Amygdala (tissue), 56 donors: ENCODE data around the gene TRABD2B.

Source experiments
- DNase-seq, 56 donors: peaks; one replicate each; lab custom pipeline; 2025; lab: John Stamatoyannopoulos, UW

The TRABD2B gene

DNA sequence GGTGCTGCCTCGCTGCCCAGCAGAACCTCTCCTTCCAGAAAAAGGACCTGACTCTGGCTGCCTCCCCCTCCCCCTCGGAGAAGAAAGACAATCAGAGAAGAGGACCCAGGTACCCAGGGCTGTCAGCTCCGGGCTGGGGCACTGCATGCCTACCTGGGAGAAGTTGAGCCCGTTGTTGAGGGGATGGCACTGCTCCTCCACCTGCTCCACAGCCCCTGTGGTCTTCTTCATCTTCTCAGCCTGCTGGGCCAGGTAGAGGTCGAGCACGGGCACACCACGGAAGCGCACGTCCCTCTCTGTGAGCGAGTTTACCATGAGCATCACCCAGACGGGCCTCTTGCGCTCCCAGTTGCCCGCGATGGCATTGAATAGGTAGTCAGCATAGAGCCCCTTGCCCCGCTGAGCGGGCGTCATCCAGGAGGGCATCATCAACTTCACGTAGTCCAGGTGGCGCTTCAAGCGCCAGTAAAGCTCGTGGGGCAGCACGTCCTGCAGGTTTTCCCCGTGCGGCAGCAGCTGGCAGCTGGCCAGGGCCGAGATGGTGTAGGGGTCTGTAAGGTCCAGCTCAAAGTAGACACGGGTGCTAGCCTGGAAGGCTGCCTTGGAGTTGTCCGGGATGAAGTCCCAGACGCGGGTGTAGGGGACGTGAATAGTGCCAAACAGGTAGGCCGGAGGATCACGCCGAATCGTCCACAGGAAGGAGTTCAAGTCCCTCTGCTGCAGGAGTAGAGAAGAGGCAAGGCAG is 3.1 kb downstream of the TRABD2B start:
- no peak for DNase-seq

DNA sequence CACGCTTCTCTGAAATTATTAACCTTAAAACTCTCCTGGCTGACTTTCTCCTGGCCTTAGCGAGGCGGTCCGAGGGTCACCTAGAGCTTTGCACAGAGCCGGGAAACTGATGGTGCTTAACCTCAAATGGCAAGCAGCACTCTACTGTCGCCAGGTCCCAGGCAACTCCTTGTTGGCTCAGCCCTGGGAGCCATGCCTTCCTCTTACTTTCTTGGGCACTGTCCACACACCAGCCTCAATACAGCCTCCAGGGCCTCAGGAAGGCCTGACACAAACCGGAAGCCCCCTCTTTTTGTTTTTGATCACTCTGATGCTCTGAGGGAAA is 3.8 kb downstream of the TRABD2B start:
- no peak for DNase-seq

DNA sequence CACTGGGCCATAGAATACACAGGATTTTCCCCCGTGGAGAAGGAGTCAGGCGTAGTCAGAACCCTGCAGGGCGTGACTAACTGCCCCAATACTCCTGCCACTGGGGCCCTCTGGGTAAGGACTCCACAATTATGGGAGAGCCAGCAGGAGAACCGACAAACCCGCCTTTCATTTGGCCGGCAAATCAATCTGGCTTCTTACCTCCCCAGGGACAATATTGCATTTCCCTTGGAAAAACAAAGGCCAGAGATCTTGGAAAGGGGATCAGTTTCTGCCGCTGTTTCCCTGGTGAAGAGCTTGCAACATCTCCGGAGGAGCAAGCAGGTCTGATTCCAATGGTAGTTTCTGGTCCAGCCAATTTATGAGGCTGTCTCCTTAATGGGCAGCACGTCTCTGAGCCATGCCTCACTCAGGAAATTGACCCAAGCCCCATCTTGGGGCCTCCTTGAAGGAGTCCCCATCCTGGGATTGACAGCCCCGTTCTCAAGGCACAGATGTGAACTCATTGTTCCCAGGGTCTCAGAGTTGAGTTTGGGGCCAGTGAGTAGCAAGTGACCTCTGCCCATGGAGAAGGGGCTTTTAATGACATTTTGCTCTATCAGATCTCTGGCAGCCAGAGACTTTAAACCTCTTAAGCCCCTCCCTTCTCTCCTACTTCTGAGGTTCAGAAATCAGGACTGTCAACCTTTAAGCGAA is 4.3 kb downstream of the TRABD2B start:
- DNase-seq: no peak

DNA sequence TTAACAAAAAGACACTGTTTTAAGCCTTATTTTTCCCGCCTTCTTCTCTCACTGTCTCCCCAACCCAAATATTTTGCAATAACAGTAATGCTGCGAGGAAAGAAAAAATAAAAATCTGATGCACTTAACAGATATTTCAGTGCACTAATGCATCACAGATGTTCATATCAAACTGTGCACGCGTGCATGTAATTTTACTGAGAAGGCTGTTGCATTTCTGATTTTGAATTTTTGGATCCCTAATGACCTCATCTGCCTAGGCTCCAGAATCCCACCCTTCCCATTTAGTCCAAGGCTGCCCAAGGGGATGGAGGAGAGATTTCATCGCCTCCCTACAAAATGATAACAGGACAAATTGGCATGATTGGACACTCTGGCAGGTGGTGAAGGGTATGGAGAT is 5.5 kb downstream of the TRABD2B start:
- no peak for DNase-seq

DNA sequence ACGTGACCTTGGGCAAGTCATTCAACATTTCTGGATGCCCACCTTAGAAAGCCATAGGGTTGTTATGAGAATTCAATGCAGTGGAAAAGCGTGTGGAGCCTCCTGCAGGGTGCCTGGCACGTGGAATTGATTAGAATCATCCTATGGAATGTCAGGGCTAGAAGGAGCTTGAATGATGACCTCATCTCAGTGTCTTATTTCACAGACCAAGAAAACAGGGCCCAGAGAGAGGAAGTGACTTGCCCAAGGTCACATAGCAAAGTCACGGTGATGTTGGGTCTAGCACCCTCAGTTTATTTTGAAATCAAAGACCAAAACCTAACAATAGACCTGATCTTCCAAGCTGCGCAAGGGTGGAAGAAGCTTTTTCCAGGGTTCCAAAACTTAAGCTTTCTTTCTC is 6.0 kb downstream of the TRABD2B start:
- DNase-seq: no peak

DNA sequence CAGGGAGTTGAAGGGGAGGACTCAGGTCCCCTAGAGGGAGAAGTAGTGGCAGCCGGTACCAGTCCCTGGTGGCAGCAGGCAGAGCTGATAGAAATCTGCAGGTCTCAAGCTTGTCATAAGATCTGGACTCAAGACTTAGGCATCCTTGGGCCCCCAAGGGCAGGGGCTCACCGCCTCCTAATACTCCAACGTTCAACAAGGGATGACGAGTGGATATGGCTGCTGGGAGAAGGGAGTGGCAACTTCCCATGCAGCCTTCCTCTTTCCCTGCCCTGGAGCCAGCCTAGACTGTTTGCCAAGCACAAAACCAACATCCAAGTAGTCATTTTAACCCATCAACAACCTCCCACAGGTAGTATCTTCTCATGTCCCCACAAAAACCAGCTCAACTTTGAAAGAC is 6.9 kb downstream of the TRABD2B start:
- no peak for DNase-seq

DNA sequence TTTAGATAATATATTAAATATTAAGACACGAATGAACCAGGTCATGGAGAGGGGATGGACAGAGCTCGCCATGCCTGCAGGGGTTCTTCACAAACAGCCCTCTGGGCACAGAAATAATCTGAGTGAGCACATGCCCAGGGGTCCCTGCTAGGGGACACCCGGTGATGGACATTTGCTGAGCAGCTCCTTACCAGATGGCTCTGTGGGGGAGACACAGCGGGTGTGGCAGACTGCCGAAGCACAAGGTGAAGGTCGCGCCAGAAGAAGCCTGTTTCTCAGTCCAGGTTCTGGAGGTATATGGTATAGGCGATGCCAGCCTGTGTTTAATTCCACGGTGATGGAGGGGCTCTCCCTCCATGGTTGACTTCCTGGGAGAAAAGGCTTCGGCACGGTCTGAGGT is 9.6 kb downstream of the TRABD2B start:
- no peak for DNase-seq

DNA sequence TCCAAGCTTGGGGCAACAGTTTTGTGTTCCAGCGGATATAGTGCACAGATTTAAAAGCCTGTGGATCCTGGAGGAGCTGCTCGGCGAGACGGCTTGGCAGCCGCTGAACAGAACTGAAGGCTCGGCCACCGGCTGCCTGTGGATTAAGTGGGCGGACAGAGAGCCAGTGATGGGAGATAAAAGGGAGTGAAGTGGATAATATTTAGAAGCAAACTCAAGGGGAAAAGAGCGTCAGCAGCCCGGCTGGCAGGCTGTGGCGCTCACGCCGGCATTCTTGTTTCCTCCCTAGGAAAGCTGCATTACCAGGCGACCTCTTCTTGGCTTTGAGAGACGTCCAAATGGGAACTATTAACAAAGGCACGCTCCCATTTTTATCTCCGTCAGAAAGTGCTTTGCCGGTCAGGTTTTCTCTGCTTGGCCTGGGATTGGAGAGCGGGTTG is 10.4 kb downstream of the TRABD2B start:
- peak in 14 of 56 donors; percentile 1 to 37 (median 10) for DNase-seq

DNA sequence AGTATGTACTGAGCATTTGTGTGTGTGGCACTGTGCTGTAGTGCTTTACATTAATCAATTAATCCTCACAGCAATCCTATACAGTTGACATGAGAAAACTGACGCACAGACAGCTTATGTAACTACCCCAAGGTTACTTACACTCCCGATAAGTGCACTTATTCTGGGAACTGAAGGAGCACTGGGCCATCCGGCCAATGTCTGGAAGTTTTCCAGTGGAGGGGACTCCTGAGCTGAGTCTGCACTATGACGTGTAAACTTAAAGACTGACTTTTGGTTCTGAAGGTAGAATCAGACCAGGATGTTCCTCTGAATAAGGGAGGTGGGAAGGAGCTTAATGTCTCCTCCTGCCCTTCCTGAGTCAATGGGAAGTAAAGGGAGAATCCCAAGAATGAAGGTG is 12.2 kb downstream of the TRABD2B start:
- DNase-seq: no peak

DNA sequence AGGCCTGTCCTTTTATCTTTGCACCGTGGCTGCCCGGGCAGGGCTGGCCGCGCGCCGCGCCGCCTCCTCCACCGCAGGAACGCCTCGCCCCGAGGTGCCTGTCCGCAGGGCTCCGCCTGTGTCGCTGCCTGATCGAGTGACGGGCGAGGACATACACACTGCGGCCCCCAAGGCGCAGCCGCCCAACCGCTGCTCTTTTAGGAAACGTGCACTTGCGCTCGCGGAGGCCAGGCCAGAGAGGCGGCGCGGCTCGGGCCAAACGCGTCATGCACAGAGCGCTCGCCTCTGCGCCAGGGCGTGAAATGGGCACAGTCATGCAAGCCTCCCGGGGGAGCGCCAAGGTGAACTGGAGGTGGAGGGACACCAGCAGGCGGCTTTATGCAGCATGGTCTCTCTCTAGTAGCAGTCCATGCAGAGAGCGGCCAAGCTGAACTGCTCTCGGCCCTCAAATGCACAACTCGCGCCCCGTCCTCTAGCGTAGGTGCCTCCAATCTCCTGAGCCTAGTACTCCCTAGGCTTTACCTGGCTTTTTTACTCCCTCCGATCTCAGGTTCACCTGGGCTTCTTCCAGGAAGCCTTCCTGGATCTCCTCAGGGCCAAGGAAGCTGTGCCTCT is 12.9 kb downstream of the TRABD2B start:
- DNase-seq: no peak

DNA sequence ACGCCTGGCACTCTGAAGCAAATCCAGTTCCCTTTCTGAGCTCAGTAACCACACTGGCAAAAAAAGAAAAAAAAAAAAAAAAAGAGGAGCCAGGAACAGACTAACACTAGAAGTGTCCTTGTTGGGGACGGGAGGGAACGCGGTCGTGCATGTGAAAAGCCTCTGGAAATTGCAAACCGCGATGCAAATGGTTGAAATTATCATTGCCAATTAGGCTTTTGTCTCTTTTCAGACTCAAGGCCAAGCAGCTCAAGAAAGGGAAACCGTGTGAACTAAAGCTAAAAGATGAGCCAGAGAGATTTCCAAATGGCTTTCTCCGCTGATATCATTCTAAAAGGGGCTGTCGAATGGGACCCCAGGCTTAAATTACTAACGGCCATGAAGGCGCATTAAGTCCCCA is 13.5 kb downstream of the TRABD2B start:
- no peak for DNase-seq

DNA sequence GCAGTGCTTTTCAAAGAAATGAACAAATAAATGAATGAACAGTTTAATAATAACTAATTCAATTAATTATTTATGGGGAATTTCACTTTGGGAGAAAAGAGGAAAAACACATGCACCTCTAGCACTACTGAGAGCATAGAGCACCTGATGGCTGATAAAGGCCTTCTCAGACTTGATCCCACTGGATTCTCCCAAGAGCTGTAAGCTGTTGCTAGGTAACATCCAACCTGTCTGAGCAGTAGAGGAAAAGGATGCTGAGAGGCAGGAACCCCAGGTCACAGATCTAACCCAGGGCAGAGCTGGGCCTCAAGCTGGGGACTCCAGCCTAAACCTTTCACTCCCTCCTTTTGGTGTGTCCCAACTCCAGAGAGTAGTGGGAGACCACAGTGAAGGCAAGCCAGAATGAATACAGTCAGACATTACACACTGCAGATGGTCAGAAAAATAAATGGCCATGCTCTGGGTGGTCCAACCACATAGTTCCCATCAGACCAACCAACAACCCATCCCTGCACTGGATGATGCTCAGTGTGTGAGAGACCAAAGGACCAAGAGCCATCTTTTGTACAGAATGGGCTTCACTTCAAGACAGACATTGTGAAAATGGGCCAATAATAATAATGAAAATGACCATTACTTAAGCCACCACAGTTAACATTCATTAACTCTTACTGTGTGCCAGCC is 15.4 kb downstream of the TRABD2B start:
- no peak for DNase-seq

DNA sequence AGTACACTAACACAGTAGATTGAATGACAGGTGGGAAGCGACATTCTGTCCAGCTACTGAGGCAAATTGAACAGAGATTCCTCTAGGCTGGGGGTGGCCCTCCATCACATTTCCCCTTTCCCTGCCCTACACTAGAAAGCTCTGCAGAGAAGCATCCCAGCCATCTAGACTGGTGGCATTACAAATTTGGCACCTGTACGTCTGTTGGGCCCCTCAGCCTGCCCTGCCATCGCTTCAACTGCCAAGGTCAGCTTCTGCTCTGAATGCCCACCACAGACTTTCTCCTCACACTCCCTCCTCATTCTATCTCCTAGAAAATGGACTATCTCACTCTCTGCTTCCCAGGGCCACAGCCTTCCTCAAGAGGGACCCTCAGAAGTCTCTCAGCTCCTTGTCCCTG is 16.7 kb downstream of the TRABD2B start:
- no peak for DNase-seq

DNA sequence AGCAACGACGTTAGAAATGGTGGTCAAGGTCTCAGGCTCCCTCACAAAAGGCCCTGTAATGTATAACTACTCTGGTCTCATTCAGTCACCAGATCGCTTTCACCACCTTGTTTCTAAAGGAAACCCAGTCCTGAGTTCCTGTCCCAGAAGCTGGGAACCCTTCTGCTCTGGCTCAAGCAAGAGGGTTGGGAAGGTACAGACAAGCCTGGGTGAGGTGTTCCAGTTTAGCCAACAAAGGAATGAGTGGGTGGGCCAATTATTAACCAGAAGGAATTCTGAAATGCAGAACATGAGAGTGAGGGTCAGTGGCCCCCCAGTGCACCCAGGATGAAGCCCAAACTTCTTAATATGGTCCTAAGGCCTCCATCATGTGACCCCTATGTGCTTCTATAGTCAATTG is 17.5 kb downstream of the TRABD2B start:
- DNase-seq: no peak

DNA sequence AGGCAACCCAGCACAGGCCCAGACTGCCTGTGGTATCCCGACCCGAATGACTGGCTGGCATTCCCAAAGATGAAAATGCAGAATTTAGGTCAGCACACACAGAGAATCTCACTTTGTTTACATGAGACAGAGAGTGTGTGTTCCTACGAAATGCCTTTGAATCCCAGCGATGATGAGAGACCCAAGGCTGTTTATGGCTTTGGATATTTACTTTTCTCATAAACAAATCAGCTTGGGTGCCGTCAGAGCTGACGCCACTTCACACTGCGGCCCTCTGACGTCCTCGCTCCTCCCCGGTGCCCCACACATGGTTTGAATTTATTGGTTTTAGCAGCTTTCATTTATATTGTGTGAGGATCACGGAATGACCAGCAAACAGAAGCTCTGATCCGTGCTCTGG is 18.7 kb downstream of the TRABD2B start:
- no peak for DNase-seq

DNA sequence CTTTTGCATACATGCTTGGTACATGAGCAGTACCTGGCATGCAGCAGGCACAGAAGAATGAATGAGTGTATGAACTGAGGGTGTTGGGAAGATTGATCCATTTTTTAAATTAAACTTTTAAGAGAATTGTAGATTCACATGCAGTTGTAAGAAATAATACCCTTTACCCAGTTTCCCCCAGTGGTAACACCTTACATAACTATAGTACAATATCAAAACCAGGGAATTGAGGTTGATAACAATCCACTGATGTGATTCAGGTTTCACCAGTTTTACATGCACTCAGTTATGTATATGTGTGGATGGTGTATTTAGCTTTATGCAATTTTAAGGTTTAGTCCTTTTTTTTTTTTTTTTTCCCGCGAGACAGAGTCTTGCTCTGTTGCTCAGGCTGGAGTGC is 20.5 kb downstream of the TRABD2B start:
- DNase-seq: no peak

DNA sequence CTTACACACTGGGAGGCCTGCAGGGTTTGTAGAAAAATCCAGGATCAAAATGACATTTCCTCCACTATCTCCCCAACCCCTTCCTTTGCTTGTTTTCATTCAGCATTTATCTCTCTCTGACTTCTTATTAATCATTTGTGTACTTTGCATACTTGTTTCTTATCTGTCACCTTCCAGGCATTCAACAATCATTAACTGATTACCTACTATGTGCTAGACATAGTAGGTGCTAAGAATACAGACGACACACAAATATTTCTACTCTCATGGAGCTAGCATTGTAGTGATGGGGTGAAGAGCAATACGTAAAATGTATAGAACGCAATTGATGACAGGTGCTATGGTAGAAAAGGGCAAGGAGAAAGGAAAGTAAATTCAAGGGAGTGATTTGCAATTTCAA is 20.9 kb downstream of the TRABD2B start:
- DNase-seq: no peak

DNA sequence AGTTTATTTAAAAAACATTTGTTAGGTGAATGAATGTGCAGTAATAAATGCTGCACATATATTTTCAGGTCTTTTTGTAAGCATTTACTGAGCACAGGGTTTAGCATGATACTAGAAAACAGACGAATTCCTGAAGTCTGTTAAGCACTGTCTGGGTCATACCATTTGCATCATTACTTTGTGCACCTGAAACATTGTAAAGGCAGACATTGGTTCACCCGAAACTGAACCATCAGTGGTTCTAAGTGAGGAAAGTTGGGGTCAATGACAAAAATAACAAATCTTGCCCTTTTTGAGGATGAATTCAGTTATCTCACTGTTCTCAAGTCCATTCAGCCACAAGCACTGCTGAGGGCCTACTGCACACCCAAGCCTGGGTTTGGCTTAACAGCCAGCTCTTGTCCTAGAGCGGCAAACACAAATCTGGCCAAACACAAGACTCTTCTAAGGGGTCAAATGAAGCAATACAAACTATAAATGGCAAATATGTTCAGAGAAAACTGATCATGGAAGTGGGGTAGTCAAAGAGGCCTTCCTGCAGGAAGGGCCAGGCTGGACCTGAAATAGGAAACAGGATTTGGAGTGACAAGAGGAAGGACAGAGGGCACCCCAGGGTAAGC is 21.8 kb downstream of the TRABD2B start:
- DNase-seq: no peak

DNA sequence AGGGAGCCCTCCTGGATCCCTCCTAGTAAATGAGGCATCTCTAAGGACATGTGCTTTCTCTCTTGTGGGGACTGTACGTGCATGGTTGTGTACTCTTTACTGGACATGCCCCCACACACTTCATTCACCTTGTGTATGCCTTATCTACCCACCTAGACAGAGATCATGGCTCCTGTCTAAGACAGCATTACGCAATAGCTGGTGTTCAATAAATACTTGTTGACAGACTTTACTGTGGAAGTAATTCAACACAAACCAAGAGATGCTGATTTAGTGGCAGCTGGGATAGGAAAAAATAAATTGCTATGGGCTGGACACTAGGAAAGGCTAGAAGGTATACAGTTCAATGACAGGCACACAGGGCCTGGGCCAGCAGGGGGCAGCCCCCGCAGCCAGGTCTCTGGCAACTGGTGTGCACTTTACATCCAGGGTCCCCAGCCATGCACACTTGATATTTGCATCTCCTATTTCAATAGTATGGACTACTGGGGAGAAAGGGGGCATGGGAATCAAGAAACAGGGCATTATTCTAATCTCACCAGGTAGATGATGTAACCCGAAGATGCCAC is 24.2 kb downstream of the TRABD2B start:
- DNase-seq: no peak

DNA sequence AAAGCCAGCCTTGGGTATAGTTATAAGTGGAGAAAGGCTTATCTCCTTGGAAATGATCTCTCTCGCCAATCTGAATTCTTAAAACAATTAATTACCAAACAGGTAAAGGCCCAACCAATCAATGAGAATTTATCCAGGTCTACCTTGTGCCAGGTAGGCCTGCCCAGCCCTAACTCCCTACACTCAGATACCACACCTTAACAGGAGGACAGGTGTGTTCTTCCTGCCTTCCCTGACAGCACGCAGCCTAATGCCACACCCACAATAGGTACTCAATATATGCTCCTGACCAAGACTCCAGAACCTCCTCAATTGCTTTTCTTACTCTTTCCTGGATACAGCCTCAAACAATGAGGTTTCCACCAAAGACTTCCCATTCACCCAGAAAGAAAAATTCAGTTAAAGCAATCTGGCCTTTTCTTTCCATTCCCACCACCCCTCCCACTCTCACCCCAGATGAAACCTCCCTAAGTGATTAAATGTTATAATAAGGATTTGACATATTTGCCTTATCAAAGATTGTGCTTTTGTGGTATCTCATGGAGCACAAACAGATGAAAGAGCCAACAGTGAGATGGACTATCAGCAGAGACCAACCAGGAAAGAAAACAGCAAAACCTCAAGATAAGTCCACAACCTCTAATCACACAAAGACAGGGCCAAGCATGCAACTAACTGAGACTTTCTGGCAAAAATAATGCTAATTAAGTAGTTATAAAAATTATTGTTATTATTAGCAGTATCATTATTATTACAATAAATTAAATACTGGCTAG is 25.6 kb downstream of the TRABD2B start:
- no peak for DNase-seq
